Measurements from ENCODE around the gene EXOSC5.

The EXOSC5 gene

DNA sequence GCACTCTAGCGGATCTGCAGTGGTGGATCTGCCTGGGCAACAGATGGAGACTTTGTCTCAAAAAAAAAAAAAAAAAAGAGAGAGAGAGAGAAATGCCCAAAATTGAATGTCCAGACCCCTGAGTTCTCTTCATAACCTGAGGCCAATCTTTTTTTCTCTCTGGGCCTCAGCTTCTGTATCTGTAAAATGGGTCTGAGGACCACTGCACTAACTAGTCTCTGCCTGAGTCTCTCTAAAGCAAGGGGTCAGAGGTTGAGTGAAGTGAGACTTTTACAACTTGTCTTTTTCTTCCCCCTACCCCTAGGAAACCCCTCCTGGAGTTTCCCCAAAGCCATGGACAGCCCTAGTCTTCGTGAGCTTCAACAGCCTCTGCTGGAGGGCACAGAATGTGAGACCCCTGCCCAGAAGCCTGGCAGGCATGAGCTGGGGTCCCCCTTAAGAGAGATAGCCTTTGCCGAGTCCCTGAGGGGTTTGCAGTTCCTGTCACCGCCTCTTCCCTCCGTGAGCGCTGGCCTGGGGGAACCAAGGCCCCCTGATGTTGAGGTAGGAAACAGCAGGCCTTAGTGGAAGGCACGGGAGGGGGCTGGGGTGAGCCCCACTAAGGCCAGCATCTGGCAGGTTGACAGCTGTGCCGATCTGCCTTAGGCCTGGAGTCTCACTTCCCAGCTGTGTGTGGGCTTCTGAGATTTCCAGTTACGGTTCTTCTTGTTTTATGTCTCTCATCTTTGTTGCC, 19.0 kb downstream of the EXOSC5 start:
- peak overlapping the region; percentile 18 for H3K4me2 ChIP-seq (ENCODE audit: low read depth, low read length, poor library complexity, severe bottlenecking)

GRCh38 chr19:41376998-41377365, 20.2 kb downstream of the EXOSC5 start:
- no peaks in the 10 kb centered on the region for H3K27me3 ChIP-seq (ENCODE audit: insufficient read depth, low read length, poor library complexity, severe bottlenecking)
- H3K79me2 ChIP-seq (ENCODE audit: insufficient read depth, low read length), result no peaks in the 10 kb centered on the region
- TF ChIP-seq EZH2phosphoT487 (IDR thresholded peaks at IDR 0.05; ENCODE audit: borderline replicate concordance), result no peak
- TF ChIP-seq CTCF (conservative IDR thresholded peaks at IDR 0.05; ENCODE audit: low read length), result no peak
- no peak overlapping the region for H3K9ac ChIP-seq (ENCODE audit: low read depth, low read length, poor library complexity, severe bottlenecking)
- H4K20me1 ChIP-seq (ENCODE audit: insufficient read depth, low read length, poor library complexity, severe bottlenecking), result no peaks in the 10 kb centered on the region
- H3K36me3 ChIP-seq (ENCODE audit: insufficient read depth, low read length), result no peaks in the 10 kb centered on the region
- no peaks in the 10 kb centered on the region for H3K9me3 ChIP-seq (ENCODE audit: insufficient read depth, low read depth, low read length)
- H3K4me3 ChIP-seq (ENCODE audit: low read length, poor library complexity, severe bottlenecking), result no peak overlapping the region
- H3K4me2 ChIP-seq (ENCODE audit: low read depth, low read length, poor library complexity, severe bottlenecking), result no peak overlapping the region
- no peaks in the 10 kb centered on the region for H3F3A ChIP-seq (ENCODE audit: low read depth)
- H3K9me2 ChIP-seq (replicated peaks; ENCODE audit: low read depth, low read length), result no peaks in the 10 kb centered on the region
- H2AFZ ChIP-seq (ENCODE audit: low read length), result no peak overlapping the region
- H3K4me1 ChIP-seq (ENCODE audit: insufficient read depth, low read length, poor library complexity, severe bottlenecking), result no peaks in the 10 kb centered on the region

More for the DNA sequence above, 19.0 kb downstream of the EXOSC5 start:
- no peak overlapping the region for H2AFZ ChIP-seq (ENCODE audit: low read length)
- H3F3A ChIP-seq (ENCODE audit: low read depth), result no peaks in the 10 kb centered on the region
- H4K20me1 ChIP-seq (ENCODE audit: insufficient read depth, low read length, poor library complexity, severe bottlenecking), result no peaks in the 10 kb centered on the region
- H3K79me2 ChIP-seq (ENCODE audit: insufficient read depth, low read length), result no peaks in the 10 kb centered on the region
- no peaks in the 10 kb centered on the region for H3K4me1 ChIP-seq (ENCODE audit: insufficient read depth, low read length, poor library complexity, severe bottlenecking)
- H3K27me3 ChIP-seq (ENCODE audit: insufficient read depth, low read length, poor library complexity, severe bottlenecking), result no peaks in the 10 kb centered on the region
- no peaks in the 10 kb centered on the region for H3K9me2 ChIP-seq (replicated peaks; ENCODE audit: low read depth, low read length)
- H3K4me3 ChIP-seq (ENCODE audit: low read length, poor library complexity, severe bottlenecking), result no peak overlapping the region
- H3K9me3 ChIP-seq (ENCODE audit: insufficient read depth, low read depth, low read length), result no peaks in the 10 kb centered on the region
- H3K36me3 ChIP-seq (ENCODE audit: insufficient read depth, low read length), result no peaks in the 10 kb centered on the region
- no peak overlapping the region for H3K9ac ChIP-seq (ENCODE audit: low read depth, low read length, poor library complexity, severe bottlenecking)
- TF ChIP-seq EZH2phosphoT487 (IDR thresholded peaks at IDR 0.05; ENCODE audit: borderline replicate concordance), result no peak
- TF ChIP-seq CTCF (conservative IDR thresholded peaks at IDR 0.05; ENCODE audit: low read length), result peak; percentile 41

GRCh38 chr19:41376241-41376997, 20.7 kb downstream of the EXOSC5 start, which contains the start of gene TMEM91:
Gene TMEM91, plus strand, starts transcription at chr19:41376533. Its CDS starts 1,777 bp downstream, at chr19:41378310.
- H3K9ac ChIP-seq (ENCODE audit: low read depth, low read length, poor library complexity, severe bottlenecking), result no peak within 1 kb of the TSS
- no peak within 1 kb of the TSS for H2AFZ ChIP-seq (ENCODE audit: low read length)
- no peaks in the 10 kb centered on the region for H3K9me3 ChIP-seq (ENCODE audit: insufficient read depth, low read depth, low read length)
- H3K4me1 ChIP-seq (ENCODE audit: insufficient read depth, low read length, poor library complexity, severe bottlenecking), result no peaks in the 10 kb centered on the region
- no peak within 1 kb of the TSS for H3K4me3 ChIP-seq (ENCODE audit: low read length, poor library complexity, severe bottlenecking)
- TF ChIP-seq EZH2phosphoT487 (IDR thresholded peaks at IDR 0.05; ENCODE audit: borderline replicate concordance) (no peak), CTCF (conservative IDR thresholded peaks at IDR 0.05; ENCODE audit: low read length) (no peak)
- H3K79me2 ChIP-seq (ENCODE audit: insufficient read depth, low read length), result no peaks in the 10 kb centered on the region
- no peaks in the 10 kb centered on the region for H3K9me2 ChIP-seq (replicated peaks; ENCODE audit: low read depth, low read length)
- H3K27me3 ChIP-seq (ENCODE audit: insufficient read depth, low read length, poor library complexity, severe bottlenecking), result no peaks in the 10 kb centered on the region
- no peaks in the 10 kb centered on the region for H3F3A ChIP-seq (ENCODE audit: low read depth)
- H3K4me2 ChIP-seq (ENCODE audit: low read depth, low read length, poor library complexity, severe bottlenecking), result no peak within 1 kb of the TSS
- no peaks in the 10 kb centered on the region for H4K20me1 ChIP-seq (ENCODE audit: insufficient read depth, low read length, poor library complexity, severe bottlenecking)
- H3K36me3 ChIP-seq (ENCODE audit: insufficient read depth, low read length), result no peaks in the 10 kb centered on the region
